ENCODE measurements around the gene EXOSC6. TPM values are rescaled to one million over a fixed set of nuclear protein-coding genes. Genes with fewer than 3 reads are reported as not detected.
"Not testable (repeated sequence)": the region's sequence is repeated elsewhere in the genome, so short reads cannot be mapped to it uniquely, and the experiment has no call there.

The EXOSC6 gene
- polyA plus RNA-seq, 1 donor from 2014 or later, result 56.6 TPM

DNA sequence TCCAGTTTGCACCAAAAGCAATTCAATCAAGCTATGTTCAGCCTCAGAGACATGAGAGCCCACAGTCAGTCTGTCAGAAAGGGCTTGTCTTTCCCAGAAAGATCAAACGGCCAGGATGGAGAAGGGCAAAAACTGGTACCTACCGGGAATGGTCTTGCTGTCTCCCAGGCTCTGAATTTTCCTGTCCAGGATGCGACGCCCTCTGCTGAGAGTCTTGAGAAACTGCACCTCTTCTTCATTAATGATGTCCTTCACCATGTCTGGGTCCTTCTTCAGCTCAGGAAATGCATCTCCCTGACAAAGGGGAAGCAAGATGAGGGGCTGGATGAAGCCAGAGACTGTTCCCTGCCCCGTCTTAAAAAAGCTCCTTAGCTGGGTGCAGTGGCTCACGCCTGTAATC lies 15.8 kb upstream of the EXOSC6 start:
- no peak overlapping the region for H2AFZ ChIP-seq (ENCODE audit: low read depth, low read length)
- no peaks in the 10 kb centered on the region for H3K79me2 ChIP-seq (replicated peaks; ENCODE audit: insufficient read depth, low read length)
- H3K27me3 ChIP-seq (ENCODE audit: insufficient read depth, low read depth, low read length), result no peaks in the 10 kb centered on the region
- H3F3A ChIP-seq (ENCODE audit: insufficient read depth, low read length, poor library complexity, severe bottlenecking), result no peaks in the 10 kb centered on the region
- H3K4me3 ChIP-seq (ENCODE audit: low read length), result no peak overlapping the region
- no peak overlapping the region for H3K27ac ChIP-seq (ENCODE audit: low read length)
- no peak overlapping the region for H3K4me2 ChIP-seq (ENCODE audit: low read length)
- no peaks in the 10 kb centered on the region for H3K9me3 ChIP-seq (ENCODE audit: low read length)
- H4K20me1 ChIP-seq (ENCODE audit: insufficient read depth), result no peaks in the 10 kb centered on the region
- no peaks in the 10 kb centered on the region for H3K36me3 ChIP-seq (ENCODE audit: insufficient read depth, low read length)
- H3K9ac ChIP-seq (ENCODE audit: low read length), result no peak overlapping the region
- TF ChIP-seq SMC3 (conservative IDR thresholded peaks at IDR 0.05; ENCODE audit: poor library complexity) (peak; percentile 13), EZH2 (IDR thresholded peaks at IDR 0.05; ENCODE audit: borderline replicate concordance, insufficient read depth, low read length, poor library complexity, severe bottlenecking) (no peak), RAD21 (conservative IDR thresholded peaks at IDR 0.05) (no peak), TAF1 (IDR thresholded peaks at IDR 0.05; ENCODE audit: low read depth) (no peak), POLR2AphosphoS5 (IDR thresholded peaks at IDR 0.05) (no peak), EP300 (conservative IDR thresholded peaks at IDR 0.05; ENCODE audit: poor library complexity, severe bottlenecking) (no peak)
- TF ChIP-seq, protein P1, sequence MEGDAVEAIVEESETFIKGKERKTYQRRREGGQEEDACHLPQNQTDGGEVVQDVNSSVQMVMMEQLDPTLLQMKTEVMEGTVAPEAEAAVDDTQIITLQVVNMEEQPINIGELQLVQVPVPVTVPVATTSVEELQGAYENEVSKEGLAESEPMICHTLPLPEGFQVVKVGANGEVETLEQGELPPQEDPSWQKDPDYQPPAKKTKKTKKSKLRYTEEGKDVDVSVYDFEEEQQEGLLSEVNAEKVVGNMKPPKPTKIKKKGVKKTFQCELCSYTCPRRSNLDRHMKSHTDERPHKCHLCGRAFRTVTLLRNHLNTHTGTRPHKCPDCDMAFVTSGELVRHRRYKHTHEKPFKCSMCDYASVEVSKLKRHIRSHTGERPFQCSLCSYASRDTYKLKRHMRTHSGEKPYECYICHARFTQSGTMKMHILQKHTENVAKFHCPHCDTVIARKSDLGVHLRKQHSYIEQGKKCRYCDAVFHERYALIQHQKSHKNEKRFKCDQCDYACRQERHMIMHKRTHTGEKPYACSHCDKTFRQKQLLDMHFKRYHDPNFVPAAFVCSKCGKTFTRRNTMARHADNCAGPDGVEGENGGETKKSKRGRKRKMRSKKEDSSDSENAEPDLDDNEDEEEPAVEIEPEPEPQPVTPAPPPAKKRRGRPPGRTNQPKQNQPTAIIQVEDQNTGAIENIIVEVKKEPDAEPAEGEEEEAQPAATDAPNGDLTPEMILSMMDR (IDR thresholded peaks at IDR 0.05; ENCODE audit: poor library complexity, severe bottlenecking), result peak; percentile 55
- no peaks in the 10 kb centered on the region for H3K9me2 ChIP-seq (ENCODE audit: insufficient read depth, low read length)

DNA sequence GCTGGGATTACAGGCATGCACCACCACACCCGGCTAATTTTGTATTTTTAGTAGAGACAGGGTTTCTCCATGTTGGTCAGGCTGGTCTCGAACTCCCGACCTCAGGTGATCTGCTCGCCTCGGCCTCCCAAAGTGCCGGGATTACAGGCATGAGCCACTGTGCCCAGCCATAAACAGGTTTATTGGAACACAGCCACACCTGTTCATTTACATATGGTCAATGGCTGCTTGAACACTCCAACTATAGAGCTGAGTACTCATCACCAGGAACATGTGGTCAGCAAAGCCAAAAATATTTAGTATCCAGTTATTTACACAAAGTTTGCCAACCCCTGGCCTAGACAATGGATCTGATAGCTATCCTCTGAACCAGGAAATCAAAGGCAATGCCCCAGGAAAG lies 8.2 kb upstream of the EXOSC6 start:
- H3K36me3 ChIP-seq (ENCODE audit: insufficient read depth, low read length); H3K4me3 ChIP-seq (ENCODE audit: low read length); H2AFZ ChIP-seq (ENCODE audit: low read depth, low read length); H3K79me2 ChIP-seq (replicated peaks; ENCODE audit: insufficient read depth, low read length); H3K27me3 ChIP-seq (ENCODE audit: insufficient read depth, low read depth, low read length); H3K4me2 ChIP-seq (ENCODE audit: low read length); H3K9me3 ChIP-seq (ENCODE audit: low read length); H3K27ac ChIP-seq (ENCODE audit: low read length); H3K9me2 ChIP-seq (ENCODE audit: insufficient read depth, low read length); H3F3A ChIP-seq (ENCODE audit: insufficient read depth, low read length, poor library complexity, severe bottlenecking); H4K20me1 ChIP-seq (ENCODE audit: insufficient read depth); H3K9ac ChIP-seq (ENCODE audit: low read length): not testable (repeated sequence)

DNA sequence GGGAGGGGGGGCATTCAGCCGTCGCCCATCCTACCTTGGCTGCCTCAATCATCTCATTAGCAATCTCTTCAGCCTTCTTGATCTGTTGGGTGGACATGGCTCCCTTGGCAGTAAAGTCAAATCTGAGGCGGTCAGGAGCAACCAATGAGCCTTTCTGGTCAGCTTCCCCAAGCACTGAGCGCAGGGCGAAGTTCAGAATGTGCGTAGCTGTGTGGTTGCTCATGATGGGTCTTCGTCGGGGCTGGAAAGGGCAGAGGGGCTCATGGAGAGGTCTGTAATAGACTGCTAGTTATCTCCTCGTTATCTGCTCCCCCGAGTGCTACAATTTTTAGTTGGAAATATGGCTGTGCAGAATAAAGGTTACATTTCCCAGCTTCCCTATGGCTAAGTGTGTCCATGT lies 7.2 kb upstream of the EXOSC6 start:
- Histone ChIP-seq H3F3A (ENCODE audit: insufficient read depth, low read length, poor library complexity, severe bottlenecking) (no peaks in the 10 kb centered on the region), H3K36me3 (ENCODE audit: insufficient read depth, low read length) (no peaks in the 10 kb centered on the region)

More for the DNA sequence above, 7.2 kb upstream of the EXOSC6 start:
- H3K79me2 ChIP-seq (replicated peaks; ENCODE audit: insufficient read depth, low read length), result no peaks in the 10 kb centered on the region
- TF ChIP-seq, protein P1 (IDR thresholded peaks at IDR 0.05; ENCODE audit: poor library complexity, severe bottlenecking), result no peak
- TF ChIP-seq RAD21 (conservative IDR thresholded peaks at IDR 0.05), result no peak
- no peak for TF ChIP-seq POLR2AphosphoS5 (IDR thresholded peaks at IDR 0.05)
- TF ChIP-seq SMC3 (conservative IDR thresholded peaks at IDR 0.05; ENCODE audit: poor library complexity), result no peak
- no peak for TF ChIP-seq EZH2 (IDR thresholded peaks at IDR 0.05; ENCODE audit: borderline replicate concordance, insufficient read depth, low read length, poor library complexity, severe bottlenecking)
- no peak for TF ChIP-seq MXI1 (conservative IDR thresholded peaks at IDR 0.05; ENCODE audit: poor library complexity, severe bottlenecking)
- no peak for TF ChIP-seq TAF1 (IDR thresholded peaks at IDR 0.05; ENCODE audit: low read depth)
- TF ChIP-seq, protein P2, sequence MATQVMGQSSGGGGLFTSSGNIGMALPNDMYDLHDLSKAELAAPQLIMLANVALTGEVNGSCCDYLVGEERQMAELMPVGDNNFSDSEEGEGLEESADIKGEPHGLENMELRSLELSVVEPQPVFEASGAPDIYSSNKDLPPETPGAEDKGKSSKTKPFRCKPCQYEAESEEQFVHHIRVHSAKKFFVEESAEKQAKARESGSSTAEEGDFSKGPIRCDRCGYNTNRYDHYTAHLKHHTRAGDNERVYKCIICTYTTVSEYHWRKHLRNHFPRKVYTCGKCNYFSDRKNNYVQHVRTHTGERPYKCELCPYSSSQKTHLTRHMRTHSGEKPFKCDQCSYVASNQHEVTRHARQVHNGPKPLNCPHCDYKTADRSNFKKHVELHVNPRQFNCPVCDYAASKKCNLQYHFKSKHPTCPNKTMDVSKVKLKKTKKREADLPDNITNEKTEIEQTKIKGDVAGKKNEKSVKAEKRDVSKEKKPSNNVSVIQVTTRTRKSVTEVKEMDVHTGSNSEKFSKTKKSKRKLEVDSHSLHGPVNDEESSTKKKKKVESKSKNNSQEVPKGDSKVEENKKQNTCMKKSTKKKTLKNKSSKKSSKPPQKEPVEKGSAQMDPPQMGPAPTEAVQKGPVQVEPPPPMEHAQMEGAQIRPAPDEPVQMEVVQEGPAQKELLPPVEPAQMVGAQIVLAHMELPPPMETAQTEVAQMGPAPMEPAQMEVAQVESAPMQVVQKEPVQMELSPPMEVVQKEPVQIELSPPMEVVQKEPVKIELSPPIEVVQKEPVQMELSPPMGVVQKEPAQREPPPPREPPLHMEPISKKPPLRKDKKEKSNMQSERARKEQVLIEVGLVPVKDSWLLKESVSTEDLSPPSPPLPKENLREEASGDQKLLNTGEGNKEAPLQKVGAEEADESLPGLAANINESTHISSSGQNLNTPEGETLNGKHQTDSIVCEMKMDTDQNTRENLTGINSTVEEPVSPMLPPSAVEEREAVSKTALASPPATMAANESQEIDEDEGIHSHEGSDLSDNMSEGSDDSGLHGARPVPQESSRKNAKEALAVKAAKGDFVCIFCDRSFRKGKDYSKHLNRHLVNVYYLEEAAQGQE (IDR thresholded peaks at IDR 0.05; ENCODE audit: borderline replicate concordance), result no peak
- no peak for TF ChIP-seq EP300 (conservative IDR thresholded peaks at IDR 0.05; ENCODE audit: poor library complexity, severe bottlenecking)
- H3K9me3 ChIP-seq (ENCODE audit: low read length), result no peaks in the 10 kb centered on the region
- no peak overlapping the region for H3K9ac ChIP-seq (ENCODE audit: low read length)
- no peaks in the 10 kb centered on the region for H3K27me3 ChIP-seq (ENCODE audit: insufficient read depth, low read depth, low read length)
- H3K4me3 ChIP-seq (ENCODE audit: low read length), result no peak overlapping the region
- H3K4me2 ChIP-seq (ENCODE audit: low read length), result no peak overlapping the region
- H4K20me1 ChIP-seq (ENCODE audit: insufficient read depth), result no peaks in the 10 kb centered on the region
- H3K9me2 ChIP-seq (ENCODE audit: insufficient read depth, low read length), result no peaks in the 10 kb centered on the region
- H2AFZ ChIP-seq (ENCODE audit: low read depth, low read length), result no peak overlapping the region
- no peak overlapping the region for H3K27ac ChIP-seq (ENCODE audit: low read length)
